LoVo (cell line): ENCODE results near the gene LLGL2.
"Not testable (repeated sequence)": the region's sequence is repeated elsewhere in the genome, so short reads cannot be mapped to it uniquely, and the experiment has no call there.

Experiments used
- DNase-seq: peaks from one replicate; pipeline ENCODE4 v3.0.0-alpha.2; 2016; ENCODE audit warnings: low spot score

The LLGL2 gene

GRCh38 chr17:75592348-75593020 lies 67.0 kb downstream of the LLGL2 start:
- DNase-seq: no peak

- not testable (repeated sequence) for DNase-seq
Measured at GRCh38 chr17:75593430-75593829, 67.9 kb downstream of the LLGL2 start.

- no peak for DNase-seq
Measured at GRCh38 chr17:75594499-75595283, 69.2 kb downstream of the LLGL2 start.

- no peak for DNase-seq
Measured at GRCh38 chr17:75595284-75595919, 69.9 kb downstream of the LLGL2 start.

GRCh38 chr17:75595920-75596313 lies 70.4 kb downstream of the LLGL2 start:
- no peak for DNase-seq

- DNase-seq: no peak
Measured at GRCh38 chr17:75596320-75597087, 71.0 kb downstream of the LLGL2 start.

- DNase-seq: peak; percentile 89
Measured at GRCh38 chr17:75601057-75601987, 75.8 kb downstream of the LLGL2 start.

- no peak for DNase-seq
Measured at GRCh38 chr17:75602644-75603043, 77.1 kb downstream of the LLGL2 start.

- no peak for DNase-seq
Measured at GRCh38 chr17:75603123-75603522, 77.6 kb downstream of the LLGL2 start.

GRCh38 chr17:75604034-75604695 lies 78.7 kb downstream of the LLGL2 start:
- peak; percentile 61 for DNase-seq

- no peak for DNase-seq
Measured at GRCh38 chr17:75605790-75606189, 80.3 kb downstream of the LLGL2 start.

GRCh38 chr17:75607086-75607485 lies 81.6 kb downstream of the LLGL2 start:
- DNase-seq: no peak

- DNase-seq: peak; percentile 89
Measured at GRCh38 chr17:75610103-75610984, 84.8 kb downstream of the LLGL2 start.

GRCh38 chr17:75611851-75612429 lies 86.4 kb downstream of the LLGL2 start:
- peak; percentile 75 for DNase-seq

GRCh38 chr17:75612906-75613626 lies 87.6 kb downstream of the LLGL2 start:
- no peak for DNase-seq

- no peak for DNase-seq
Measured at GRCh38 chr17:75614006-75614405, 88.5 kb downstream of the LLGL2 start.

GRCh38 chr17:75614556-75615270 lies 89.2 kb downstream of the LLGL2 start:
- DNase-seq: no peak

GRCh38 chr17:75615301-75615700 lies 89.8 kb downstream of the LLGL2 start:
- DNase-seq: no peak
